H54 (cell line): ENCODE results near the gene TIPIN.
"Not testable (repeated sequence)": the region's sequence is repeated elsewhere in the genome, so short reads cannot be mapped to it uniquely, and the experiment has no call there.

Source experiments
- DNase-seq: peaks from one replicate; pipeline ENCODE4 v3.0.0; 2011; ENCODE audit warnings: low spot score, mixed read lengths; ENCODE audit not compliant: insufficient read length
- FAIRE-seq: peaks from 3 replicates; lab custom pipeline; 2011; peaks lifted over from hg19 to GRCh38; lab: Jason Lieb, UNC
- POLR2A ChIP-seq: IDR thresholded peaks from 2 replicates; pipeline ENCODE4 v1.6.1; 2011; ENCODE audit warnings: low read depth, mild to moderate bottlenecking, low read length

The TIPIN gene, protein sequence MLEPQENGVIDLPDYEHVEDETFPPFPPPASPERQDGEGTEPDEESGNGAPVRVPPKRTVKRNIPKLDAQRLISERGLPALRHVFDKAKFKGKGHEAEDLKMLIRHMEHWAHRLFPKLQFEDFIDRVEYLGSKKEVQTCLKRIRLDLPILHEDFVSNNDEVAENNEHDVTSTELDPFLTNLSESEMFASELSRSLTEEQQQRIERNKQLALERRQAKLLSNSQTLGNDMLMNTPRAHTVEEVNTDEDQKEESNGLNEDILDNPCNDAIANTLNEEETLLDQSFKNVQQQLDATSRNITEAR

DNA sequence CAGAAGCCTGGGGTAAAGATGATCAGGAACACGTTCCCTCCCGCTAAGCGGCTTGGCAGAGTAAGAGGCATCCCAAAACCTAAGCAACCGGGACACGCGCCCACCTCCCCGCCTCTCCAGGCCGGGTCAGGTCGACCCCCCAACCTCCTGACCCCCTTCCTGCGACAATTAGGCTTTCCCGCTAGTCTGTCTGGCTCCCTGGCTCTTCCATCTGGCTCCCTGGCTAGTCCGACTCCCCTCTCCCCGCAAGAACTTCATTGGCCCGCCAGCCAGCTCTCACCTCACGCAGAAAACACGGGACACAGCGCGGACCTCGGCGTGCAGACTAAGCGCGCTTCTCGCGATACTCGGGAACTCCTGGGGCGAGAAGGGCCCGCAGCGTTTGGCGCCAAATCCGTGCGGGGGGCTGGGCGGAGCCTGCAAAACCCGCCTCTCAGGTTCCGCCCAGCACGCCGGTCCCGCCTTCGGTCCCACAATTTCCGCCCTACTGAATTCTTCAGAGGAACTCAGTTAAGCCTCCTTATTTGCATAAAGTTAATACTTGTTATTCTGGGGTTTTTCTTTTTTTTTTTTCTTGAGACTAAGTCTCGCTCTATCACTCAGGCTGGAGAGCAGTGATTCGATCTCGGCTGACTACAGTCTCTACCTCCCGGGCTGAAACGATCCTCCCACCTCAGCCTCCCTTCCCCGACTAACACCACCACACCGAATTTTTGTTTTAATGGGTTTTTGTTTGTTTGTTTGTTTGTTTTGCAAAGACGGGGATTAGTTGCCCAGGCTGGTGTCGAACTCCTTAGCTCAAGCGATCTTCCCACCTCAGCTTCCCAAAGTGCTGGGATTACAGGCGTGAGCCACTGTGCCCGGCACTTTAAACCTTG is at the start of gene TIPIN:
Gene TIPIN, minus strand, starts transcription at position 327 of the 878 bp plus-strand sequence. CDS start 3,738 bp downstream, outside the sequence.
- DNase-seq, result peak; percentile 83
- no peak for FAIRE-seq
- peak; percentile 82 for TF ChIP-seq POLR2A

DNA sequence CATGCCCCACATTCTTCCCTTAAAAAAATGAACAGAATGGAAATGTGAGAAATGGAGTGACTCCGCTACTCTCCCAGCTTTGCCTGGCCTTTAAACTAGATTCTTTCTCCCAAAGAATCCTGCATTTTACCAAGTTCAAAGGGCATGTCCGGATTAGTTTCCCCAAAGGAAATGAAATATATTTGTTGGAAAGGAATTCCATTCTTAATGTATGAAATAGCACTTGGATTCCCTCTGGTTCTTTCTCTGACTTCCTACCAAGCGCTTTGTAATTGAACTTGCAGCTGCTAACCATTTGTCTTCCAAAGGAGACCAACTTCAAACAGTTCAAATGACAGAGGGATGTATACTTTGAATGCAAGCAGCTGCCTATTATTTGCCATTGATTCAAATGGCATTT is 49.1 kb upstream of the TIPIN start:
- no peak for TF ChIP-seq POLR2A
- FAIRE-seq (no peak), DNase-seq (no peak)

DNA sequence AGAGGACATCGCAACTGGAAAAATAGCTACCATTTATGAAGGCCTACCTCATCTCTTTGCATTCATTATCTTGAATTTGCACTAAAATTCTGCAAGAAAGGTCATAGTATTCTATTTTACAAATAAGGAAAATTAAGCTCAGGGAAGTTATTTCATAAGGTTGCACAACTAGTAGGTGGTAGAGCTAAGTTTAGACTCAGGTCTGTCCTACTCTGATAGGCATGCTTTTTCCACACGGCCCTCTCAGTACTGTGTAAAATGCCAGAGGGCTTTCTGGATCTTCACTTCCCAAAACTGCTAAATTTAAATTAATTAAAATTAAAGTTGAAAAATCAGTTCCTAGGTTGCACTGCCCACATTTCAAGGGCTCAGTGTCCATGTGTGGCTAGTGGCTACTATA is 48.5 kb upstream of the TIPIN start:
- no peak for TF ChIP-seq POLR2A
- no peak for FAIRE-seq
- no peak for DNase-seq

DNA sequence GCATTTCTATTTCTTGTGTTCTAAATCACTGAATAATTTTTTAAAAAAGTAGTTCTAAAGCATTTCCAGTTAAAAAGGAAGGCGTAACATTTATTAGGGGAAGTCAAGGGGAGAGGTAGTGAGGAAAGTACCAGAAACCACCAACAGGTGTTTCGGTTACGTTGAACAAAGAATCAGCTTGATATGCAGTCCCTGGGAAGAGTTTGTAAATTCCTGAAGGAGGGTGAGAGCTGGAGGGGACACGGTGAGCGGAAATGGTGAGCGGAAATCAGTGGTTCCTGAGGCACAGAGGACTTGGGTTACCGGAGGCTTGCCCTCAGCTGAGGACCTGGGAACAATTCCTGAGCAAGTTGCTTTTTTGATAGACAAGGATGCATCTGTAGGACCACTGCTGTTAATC is 48.0 kb upstream of the TIPIN start:
- TF ChIP-seq POLR2A, result no peak
- FAIRE-seq (no peak), DNase-seq (no peak)

DNA sequence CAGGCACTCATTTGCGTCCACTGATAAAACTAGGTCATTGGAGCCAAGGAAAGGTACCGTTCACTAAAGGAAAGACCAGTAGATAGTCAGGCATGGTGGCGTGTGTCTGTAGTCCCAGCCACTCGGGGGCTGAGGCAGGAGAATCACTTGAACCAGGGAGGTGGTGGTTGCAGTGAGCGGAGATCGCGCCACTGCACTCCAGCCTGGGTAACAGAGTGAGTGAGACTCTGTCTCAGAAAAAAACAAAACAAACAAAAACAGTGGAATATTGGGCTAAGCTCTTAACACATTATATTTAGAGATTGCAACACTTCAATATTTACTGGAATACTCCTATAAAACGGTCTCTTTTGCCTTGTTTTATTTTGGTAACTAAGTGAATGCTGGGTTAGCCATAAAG is 47.6 kb upstream of the TIPIN start:
- DNase-seq (no peak), FAIRE-seq (no peak)
- TF ChIP-seq POLR2A, result no peak

DNA sequence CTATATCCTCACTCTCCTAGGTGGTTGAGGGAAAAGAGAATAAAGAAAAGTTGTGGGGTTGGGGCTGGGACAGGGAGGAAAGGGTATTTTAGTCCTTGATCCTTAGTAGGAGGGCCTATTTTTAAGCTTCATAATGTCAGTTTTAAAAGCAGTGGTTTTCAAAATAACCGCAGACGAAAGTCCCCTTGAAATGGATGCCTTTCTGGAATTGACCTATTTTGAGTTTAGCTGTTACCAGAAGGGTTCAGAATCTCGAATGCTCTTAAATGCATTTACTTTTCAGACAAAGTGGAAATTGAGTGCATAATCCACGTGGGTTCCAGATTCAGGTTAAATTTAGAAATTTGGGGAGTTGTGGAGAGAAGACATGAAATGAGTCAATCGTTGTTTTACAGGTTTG is 46.8 kb upstream of the TIPIN start:
- FAIRE-seq, result no peak
- TF ChIP-seq POLR2A, result no peak
- no peak for DNase-seq

DNA sequence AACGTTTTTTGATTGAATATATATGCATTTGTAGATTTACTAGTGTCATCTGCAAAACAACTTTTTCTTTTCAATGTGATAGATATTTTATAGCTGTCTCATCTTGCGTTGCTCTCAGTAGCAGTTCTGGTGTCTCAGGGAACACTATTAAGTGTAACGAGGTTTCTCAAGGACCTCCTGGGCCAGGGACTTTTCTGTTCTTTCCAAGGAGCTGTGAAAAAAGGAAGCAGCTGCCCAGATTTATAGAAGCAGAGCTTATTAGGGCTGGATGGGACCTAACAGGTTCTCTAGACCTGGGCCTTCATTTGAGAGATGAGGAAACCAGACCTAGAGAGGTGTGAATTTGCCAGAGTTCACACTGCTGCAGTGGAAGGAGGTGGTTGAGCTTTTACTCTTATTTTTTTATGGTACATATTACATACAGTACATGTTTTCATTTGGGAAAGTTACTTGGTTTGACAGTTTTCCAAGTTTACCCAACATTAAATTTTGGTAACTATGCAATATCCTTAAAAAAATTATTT is 46.3 kb upstream of the TIPIN start:
- FAIRE-seq (no peak), DNase-seq (no peak)
- TF ChIP-seq POLR2A, result no peak

DNA sequence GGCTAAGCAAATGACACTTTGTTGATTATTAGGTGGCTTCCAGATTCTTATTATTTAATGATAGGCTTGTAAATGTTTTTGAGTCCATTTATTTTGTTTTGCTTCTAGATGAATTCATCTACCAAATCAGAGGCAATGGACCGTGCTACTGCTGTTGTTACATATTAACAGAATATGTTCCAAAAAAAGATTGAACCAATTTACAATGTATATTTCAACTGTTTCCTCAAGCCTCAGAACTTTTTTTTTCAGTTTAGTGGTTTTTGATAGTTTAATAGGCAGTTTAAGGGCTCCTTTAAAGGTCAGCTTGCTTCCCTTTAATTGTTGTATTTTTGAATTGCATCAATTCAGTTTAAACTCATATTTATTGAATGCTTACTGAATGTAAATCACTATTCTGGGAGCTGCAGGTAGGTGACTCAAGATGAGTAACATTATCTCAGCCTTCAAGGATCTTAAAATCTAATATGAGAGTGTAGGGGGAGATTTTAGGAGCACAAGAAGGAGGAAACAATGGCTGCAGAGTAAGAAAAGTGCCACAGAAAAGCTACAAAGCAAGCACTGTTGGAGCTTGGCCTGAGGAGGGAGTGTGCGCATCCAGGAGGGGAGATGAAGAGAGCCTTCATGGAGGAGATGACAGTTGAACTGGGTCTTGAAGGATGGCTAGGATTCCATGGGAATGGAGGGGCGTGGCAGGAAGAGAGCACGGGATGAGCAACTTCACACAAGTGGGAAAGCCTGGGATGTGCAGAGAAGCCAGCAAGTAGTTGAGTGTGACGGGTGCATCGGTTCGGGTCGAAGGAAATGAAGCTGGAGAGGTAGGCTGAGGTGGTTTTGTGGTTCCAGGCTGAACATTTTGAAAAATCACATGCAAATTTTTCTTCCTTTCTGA is 44.9 kb upstream of the TIPIN start:
- TF ChIP-seq POLR2A, result no peak
- DNase-seq, result no peak
- FAIRE-seq, result no peak

DNA sequence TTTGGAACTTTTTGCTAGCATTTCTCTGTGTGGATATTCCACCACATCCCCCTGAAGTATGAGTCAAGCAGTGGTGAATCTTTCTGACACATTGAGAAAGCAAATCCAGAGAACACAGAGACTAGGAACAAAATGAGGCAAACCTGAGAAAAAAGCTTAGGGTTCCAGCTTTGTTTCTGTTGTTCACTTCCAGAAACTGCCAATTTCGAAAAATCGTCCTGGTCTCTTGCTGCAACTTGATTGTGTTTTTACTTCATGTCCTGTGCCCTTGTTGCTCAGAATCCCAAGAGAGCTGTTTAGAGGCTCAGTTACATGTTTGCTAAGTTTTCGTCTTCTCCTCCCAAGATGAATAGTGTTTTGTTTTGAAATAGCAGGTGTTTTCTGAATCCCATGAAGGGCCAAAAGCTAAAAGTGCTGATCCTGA is 43.9 kb upstream of the TIPIN start:
- no peak for TF ChIP-seq POLR2A
- no peak for DNase-seq
- FAIRE-seq, result no peak

DNA sequence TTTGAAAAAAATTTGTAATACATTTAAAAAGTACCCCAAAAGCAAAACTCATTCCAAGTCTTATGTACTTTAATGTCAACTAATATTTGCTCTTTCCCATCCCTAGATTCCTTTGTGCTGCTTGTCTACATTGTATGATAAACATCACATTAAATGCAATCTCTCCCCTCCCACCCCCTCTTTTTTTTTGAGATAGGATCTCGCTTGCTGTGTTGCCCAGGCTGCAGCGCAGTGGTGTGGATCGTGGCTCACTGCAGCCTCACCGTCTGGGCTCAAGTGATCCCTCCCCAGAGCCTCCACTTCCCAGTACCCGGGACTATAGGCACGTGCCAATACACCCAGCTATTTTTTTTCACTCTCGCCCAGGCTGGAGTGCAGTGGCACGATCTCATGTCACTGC is 42.8 kb upstream of the TIPIN start:
- no peak for DNase-seq
- FAIRE-seq, result no peak
- TF ChIP-seq POLR2A, result no peak

DNA sequence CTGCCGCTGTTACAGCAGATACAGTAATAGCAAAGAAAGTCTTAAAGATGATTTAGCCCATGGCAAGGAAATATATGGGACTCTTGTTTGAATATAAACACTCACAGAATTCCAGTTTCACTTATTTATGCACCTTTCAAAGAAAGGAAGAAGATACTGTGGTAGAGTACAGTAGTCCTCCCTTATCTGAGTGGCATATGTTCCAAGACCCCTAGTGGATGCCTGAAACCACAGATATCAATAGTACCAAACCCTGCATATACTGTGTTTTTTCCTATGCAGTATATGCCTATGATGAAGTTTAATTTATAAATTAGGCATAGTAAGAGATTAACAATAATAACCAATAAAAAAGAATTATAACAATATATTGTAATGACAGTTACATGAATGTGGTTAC is 38.4 kb upstream of the TIPIN start:
- FAIRE-seq (no peak), DNase-seq (no peak)
- no peak for TF ChIP-seq POLR2A

DNA sequence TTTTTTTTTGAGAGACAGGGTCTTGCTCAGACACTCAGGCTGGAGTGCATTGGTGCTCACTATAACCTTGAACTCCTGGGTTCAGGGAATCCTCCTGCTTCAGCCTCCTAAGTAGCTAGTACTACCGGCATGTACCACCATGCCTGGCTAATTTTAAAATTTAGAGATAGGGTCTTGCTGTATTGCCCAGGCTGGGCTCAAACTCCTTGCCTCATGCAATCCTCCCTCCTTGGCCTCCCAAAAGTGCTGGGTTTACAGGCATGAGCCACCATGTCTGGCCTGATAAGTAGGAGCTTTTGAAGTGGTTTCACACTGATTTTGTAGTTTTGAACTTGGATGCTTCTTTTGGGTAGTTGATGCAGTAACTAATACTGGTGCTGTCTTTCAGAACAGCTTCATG is 38.0 kb upstream of the TIPIN start:
- TF ChIP-seq POLR2A, result no peak
- no peak for FAIRE-seq
- no peak for DNase-seq

DNA sequence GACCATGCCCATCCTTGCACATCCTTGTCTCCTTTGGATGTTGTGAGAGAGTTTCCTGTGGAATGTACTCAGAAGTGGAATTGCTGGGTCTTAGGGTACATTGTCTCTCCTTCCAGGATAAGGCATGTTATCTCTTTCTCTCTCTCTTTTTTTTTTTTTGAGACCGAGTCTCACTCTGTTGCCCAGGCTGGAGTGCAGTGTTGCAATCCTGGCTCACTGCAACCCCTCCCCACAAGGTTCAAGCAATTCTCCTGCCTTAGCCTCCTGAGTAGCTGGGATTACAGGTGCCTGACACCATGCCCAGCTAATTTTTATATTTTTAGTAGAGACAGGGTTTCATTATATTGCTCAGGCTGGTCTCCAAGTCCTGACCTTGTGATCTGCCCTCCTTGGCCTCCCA is 36.6 kb upstream of the TIPIN start:
- DNase-seq, FAIRE-seq: not testable (repeated sequence)

DNA sequence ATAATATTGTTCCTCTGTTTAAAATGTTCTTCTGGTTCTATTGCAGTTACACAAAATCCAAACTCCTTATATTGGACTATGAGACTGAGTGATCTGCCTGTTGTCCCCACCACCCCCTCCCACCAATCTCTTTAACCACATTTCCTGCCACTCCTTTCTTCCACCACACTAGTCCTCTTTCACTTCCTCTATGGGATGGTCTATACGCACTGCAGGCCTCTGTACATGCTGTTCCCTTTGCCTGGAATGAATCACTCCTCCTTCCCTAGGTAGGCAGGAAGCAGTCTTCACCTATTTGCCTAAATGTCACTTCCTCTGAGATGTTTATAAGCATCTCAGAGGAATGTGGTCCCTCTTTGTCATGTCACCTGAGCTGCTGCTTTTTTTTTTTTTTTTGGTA is 34.2 kb upstream of the TIPIN start:
- no peak for TF ChIP-seq POLR2A
- DNase-seq (no peak), FAIRE-seq (no peak)
